ENCODE results near the gene BMPR2.
"Not testable (repeated sequence)": the region's sequence is repeated elsewhere in the genome, so short reads cannot be mapped to it uniquely, and the experiment has no call there.

Gene BMPR2

DNA sequence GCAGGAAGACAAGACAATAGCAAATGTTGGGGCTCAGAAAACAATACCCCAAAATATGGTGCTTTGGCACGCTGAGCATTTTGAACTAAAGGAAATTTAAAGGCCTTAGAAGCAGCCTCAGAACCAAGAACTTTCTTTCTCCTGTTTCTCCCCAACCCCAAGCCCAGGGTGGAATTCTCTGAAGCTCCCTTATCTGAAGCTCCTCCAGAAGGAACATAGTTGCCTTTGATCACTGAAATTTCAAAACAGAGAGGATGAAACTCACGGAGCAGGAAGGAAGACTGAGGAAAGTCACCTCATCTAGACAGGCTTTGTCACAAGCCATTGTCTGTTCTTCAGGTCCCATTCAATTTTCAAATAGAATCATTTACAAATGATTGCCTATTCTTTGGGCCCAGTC is 15.5 kb upstream of the BMPR2 start:
- TF ChIP-seq, protein P1, sequence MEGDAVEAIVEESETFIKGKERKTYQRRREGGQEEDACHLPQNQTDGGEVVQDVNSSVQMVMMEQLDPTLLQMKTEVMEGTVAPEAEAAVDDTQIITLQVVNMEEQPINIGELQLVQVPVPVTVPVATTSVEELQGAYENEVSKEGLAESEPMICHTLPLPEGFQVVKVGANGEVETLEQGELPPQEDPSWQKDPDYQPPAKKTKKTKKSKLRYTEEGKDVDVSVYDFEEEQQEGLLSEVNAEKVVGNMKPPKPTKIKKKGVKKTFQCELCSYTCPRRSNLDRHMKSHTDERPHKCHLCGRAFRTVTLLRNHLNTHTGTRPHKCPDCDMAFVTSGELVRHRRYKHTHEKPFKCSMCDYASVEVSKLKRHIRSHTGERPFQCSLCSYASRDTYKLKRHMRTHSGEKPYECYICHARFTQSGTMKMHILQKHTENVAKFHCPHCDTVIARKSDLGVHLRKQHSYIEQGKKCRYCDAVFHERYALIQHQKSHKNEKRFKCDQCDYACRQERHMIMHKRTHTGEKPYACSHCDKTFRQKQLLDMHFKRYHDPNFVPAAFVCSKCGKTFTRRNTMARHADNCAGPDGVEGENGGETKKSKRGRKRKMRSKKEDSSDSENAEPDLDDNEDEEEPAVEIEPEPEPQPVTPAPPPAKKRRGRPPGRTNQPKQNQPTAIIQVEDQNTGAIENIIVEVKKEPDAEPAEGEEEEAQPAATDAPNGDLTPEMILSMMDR (IDR thresholded peaks at IDR 0.05), result no peak
- DNase-seq, result no peak
- Mint-ChIP-seq H3K36me3 (ENCODE audit: low read depth) (no peaks in the 10 kb centered on the region), H3K9me3 (no peaks in the 10 kb centered on the region), H3K4me3 (no peak overlapping the region), H3K27ac (no peak overlapping the region), H3K4me1 (no peaks in the 10 kb centered on the region), H3K27me3 (ENCODE audit: low read depth, poor library complexity) (peaks cover 3% of the 10 kb centered on the region)

DNA sequence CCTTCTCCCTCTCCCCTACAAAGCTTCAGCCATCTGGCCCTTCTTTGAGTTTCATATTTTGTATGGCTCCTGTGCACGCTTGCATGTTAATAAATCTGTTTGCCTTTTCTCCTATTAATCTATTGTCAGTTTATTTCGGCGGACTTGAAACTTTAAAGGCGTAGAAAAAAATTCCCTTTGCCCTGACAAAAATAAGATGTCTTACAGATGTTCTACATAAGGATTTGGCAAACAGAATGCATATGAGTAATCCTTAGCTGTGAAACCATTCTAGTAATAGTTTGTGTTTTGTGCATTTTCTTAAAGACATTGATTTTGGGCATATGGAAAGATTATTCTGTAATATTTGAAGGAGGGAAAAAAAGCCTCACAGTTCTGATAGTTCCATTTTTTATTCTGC is 15.0 kb upstream of the BMPR2 start:
- Mint-ChIP-seq H3K4me3 (no peak overlapping the region), H3K36me3 (ENCODE audit: low read depth) (no peaks in the 10 kb centered on the region), H3K27ac (no peak overlapping the region), H3K4me1 (no peaks in the 10 kb centered on the region), H3K27me3 (ENCODE audit: low read depth, poor library complexity) (peaks cover 3% of the 10 kb centered on the region), H3K9me3 (no peaks in the 10 kb centered on the region)
- DNase-seq, result no peak
- TF ChIP-seq, protein P1 (IDR thresholded peaks at IDR 0.05), result no peak

DNA sequence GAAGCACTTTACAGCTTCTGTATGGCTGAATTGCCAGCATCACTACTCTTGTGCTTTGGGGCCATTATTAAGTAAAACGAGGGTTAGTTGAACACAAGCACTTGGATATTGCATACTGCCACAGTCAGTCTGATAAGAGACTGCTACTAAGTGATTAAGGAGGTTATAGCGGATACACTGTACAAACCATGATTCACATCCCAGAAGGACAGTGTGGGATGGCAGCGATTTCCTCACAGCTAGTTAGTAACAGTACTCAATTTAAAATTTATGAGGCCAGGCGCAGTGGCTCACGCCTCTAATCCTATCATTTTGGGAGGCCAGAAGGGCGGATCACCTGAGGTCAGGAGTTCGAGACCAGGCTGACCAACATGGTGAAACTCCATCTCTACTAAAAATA is 2.6 kb upstream of the BMPR2 start:
- DNase-seq, result no peak
- peak overlapping the region; percentile 69 for H3K27ac Mint-ChIP-seq
- H3K4me1 Mint-ChIP-seq, result peaks cover 45% of the 10 kb centered on the region
- H3K27me3 Mint-ChIP-seq (ENCODE audit: low read depth, poor library complexity), result no peaks in the 10 kb centered on the region
- no peaks in the 10 kb centered on the region for H3K9me3 Mint-ChIP-seq
- H3K36me3 Mint-ChIP-seq (ENCODE audit: low read depth), result no peaks in the 10 kb centered on the region
- peak overlapping the region; percentile 73 for H3K4me3 Mint-ChIP-seq
- TF ChIP-seq, protein P1 (IDR thresholded peaks at IDR 0.05), result no peak

DNA sequence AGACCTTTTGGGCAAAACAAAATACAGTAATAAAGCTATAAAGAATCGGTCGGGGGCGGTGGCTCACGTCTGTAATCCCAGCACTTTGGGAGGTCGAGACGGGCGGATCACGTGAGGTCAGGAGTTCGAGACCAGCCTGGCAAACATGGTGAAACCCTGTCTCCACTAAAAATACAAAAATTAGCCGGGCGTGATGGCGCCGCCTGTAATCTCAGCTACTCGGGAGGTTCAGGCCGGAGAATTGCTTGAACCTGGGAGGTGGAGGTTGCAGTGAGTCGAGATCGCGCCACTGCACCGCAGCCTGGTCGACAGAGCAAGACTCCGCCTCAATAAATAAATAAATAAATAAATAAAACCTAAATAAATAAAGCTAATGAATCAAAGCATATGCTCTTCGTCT is 1.7 kb upstream of the BMPR2 start:
- not testable (repeated sequence) for DNase-seq; H3K9me3 Mint-ChIP-seq; H3K27ac Mint-ChIP-seq; H3K27me3 Mint-ChIP-seq (ENCODE audit: low read depth, poor library complexity); H3K36me3 Mint-ChIP-seq (ENCODE audit: low read depth)
- Mint-ChIP-seq H3K4me1 (peaks cover 46% of the 10 kb centered on the region), H3K4me3 (peak overlapping the region; percentile 99)

DNA sequence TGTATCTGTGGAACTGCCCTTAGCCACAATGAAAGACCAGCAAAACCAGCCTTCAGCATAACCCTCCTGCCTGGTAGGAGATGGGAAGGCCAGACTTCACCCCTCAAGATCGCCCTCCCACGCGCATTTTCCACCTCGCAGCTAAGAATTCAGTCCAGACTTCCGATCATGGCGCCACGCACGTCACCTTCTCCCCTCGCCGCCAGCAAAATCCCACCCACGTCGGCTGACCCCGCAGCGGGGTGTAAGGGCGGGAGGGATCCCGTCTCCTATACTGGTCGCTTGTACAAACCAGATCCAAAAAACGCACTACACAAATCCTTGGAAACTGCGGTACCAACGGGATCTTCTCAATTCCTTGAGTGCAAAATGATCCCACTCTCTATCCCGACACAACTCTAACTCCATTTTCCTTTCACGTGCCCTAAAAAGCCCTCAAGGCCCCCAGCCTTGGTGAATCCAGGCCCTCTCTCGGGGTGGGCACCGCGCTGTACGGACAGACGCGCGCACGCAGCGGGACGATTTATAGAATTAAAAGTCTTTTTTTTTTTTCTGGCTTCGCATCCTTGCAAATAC is 1.0 kb upstream of the BMPR2 start:
- Mint-ChIP-seq H3K4me3 (peak overlapping the region; percentile 99), H3K4me1 (peaks cover 46% of the 10 kb centered on the region), H3K9me3 (no peaks in the 10 kb centered on the region), H3K27ac (peak overlapping the region; percentile 99), H3K36me3 (ENCODE audit: low read depth) (no peaks in the 10 kb centered on the region), H3K27me3 (ENCODE audit: low read depth, poor library complexity) (no peaks in the 10 kb centered on the region)
- TF ChIP-seq, protein P1 (IDR thresholded peaks at IDR 0.05), result no peak
- peak; percentile 74 for DNase-seq

DNA sequence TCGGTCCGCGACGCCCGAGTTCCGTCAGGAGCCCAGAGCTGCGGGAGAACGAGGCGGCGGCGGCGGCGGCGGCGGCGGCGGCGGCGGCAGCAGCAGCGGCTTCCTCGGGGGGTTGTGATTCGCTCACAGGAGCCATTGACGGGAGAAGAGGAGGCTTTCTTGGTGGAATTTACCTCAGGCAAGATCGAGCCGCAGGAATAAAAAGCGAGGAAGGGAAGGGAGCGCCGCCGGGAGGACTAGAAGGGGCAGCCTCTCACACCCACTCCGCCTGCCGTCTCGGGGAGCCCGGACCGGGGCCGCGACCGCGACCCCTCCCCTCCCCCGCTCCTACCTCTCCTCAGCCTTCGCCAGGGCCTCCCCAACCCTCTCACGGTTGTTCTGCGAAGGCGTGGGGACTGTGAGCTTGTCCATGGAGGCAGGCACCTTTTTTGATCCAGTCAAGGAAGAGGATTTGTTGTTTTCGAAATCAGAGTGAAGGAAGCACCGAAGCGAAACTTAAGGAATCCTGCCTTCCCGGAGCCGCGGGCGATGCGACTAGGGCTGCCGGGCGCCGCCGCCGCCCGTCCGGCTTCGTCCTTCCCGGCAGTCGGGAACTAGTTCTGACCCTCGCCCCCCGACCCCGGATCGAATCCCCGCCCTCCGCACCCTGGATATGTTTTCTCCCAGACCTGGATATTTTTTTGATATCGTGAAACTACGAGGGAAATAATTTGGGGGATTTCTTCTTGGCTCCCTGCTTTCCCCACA is 506 bp downstream of the BMPR2 start:
- peak; percentile 50 for DNase-seq
- TF ChIP-seq, protein P1 (IDR thresholded peaks at IDR 0.05), result no peak
- Mint-ChIP-seq H3K27ac (peak overlapping the region; percentile 99), H3K4me3 (peak overlapping the region; percentile 99), H3K27me3 (ENCODE audit: low read depth, poor library complexity) (no peaks in the 10 kb centered on the region), H3K4me1 (peaks cover 54% of the 10 kb centered on the region), H3K9me3 (peaks cover 4% of the 10 kb centered on the region), H3K36me3 (ENCODE audit: low read depth) (peaks cover 7% of the 10 kb centered on the region)
